C1 segment of cervical spinal cord (tissue), 14 donors: ENCODE data around the gene TLX2.

ENCODE experiments used
- DNase-seq, 14 donors: peaks; one replicate each; lab custom pipeline; 2025; lab: John Stamatoyannopoulos, UW

Gene TLX2

DNA sequence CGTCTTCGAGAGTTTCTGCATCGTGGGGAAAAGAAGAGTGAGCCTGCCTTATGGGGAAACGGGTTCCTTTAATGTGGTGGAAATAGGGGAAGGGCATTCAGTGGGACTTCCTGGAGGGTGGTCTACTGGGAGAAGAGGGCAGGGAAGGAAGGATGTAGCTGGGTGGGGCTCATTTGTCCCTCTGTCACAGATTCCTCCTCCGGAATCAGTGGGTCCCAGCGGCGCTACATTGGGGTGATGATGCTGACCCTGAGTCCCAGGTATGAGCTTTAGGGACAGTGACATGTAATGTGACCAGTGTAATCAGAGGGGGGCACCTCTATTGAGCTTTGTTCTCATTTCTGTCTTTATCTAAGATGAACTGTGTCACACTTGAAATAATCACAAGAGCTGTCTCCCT, 17.4 kb downstream of the TLX2 start:
- DNase-seq: no peak

DNA sequence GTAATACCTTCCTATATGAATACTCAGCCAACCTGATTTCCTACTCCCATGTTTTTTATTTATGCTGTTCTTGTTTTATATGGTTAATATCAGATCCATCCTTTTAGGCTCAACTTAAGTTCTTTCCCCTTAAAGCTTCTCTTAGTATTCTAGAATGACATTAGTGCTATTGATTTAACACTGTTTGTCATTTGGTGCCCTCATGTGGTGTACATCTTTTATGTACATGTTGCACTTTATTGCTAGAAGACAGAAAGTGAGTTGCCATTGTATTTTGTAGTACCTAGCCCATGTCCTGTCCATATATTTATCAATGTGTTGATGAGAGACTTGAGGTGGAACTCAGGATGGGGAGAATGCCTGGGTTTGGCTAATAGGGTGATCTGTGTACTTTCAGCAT, 18.0 kb downstream of the TLX2 start:
- no peak for DNase-seq

DNA sequence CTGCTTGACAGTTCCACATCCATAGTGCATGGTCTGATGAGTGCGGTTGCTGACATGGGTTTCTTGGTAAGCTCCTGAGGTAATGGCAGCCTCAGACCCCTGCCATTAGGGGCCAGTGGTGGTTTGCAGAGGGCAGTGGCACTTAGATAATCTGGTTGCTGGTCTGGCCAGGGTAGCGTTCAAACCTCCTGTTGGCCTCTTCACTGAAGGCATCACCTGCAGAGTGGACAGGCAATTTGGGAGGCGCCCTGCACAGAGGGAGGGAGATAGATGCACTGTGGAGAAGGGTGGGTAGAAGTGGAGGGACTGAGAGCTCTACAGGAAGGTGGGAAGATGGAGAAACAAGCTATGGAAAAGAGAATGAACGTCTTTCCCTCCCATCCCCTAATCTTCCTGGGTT, 19.2 kb downstream of the TLX2 start:
- DNase-seq: no peak

DNA sequence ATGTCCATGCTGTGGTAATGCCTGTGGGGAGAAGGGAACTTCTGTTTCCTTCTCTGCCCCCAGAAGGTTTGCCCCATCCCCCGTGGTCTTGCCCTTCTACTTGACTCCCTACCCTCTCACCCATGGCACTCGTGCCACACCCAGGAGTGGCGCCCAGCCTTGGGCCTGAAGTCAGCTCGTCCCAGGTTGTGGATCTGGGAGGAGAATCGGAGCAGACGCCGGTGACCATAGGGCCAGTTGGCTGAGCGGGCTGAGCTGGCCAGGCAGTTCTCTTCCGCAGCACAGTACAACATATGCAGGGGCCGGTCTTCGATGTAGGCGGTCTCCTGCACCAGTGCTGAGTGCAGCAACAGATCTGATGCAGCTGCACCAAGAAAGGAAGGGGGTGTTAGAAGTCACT, 20.2 kb downstream of the TLX2 start:
- DNase-seq: no peak

DNA sequence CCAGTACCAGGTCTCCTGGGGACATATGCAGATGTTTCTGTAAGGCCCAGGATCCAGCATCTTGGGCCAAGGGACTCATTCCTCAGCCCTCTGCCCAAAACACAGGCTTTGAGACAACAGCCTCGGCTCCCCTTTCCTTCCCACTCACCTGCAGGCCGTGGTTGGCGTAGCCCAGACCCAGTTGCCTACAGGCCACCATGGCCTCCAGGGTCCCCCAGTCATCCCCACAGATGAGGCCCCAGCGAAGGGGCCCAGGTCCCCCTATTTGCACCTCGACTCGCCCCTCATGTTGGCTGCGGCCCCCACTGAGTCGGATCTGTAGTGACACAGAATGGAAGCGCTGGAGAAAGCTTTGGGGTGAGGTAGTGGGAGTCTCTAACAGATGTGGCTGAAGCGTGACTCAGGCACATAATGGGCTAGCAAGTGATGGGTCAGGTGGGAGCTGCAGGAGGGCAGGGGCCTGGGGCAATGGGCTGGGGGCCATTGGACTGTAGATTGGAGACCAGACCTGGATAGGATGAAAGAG, 21.3 kb downstream of the TLX2 start:
- no peak for DNase-seq

DNA sequence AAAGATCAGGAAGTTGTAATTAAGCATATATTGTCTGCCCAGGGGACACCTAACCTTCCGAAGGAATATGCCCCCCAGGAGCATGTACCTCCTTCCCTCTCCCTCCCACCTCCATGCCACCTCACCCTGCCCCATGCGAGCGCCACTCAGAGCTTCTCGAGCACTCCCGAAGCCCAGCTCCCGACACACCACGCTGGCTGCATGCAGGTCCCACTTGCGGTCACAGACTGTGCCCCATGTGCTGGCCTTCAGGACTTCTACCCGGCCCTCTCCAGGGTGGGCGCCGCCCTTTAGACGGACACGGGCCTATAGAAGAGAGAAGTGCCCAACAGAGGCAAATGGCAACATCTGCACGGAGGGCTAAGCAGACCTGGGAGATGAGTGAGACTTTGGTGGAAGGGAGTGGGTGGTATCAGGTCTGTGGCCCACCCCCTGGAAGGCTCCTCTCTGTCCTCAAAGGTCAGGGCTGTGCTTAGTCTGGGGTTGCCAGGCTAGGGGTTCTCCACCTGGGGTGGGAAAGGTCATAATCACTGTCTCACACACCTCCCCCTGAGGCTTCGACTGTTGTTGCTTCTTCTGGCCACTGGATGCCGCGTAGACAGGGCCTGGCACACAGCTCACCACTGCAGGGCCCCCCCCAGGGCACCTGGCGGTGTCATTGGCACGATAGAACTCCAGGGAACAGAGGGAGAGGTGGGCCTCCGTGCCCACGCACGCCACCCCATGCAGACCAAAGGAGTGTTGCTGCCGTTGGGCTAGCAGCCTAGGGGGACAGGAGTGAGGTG, 22.1 kb downstream of the TLX2 start:
- DNase-seq: no peak

DNA sequence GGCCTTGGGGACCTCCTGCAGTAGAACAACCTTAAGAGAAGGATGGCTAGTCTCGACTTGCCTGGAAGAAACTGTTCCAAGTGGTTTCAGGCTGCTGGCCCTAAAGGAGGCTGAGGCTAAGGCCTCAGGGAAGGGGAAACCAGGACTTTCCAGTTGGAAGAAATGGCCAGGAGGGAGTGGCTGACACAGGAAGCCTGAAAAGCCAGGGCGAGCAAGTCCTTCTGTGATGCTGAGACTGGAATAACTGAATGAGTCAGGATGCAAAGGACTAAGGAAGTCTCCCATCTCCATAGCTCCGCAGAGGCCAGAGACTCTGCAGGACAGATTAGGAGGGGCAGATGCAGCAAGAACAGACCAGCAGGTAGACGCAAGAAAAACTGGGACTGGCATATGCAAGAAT, 22.9 kb downstream of the TLX2 start:
- DNase-seq: no peak

DNA sequence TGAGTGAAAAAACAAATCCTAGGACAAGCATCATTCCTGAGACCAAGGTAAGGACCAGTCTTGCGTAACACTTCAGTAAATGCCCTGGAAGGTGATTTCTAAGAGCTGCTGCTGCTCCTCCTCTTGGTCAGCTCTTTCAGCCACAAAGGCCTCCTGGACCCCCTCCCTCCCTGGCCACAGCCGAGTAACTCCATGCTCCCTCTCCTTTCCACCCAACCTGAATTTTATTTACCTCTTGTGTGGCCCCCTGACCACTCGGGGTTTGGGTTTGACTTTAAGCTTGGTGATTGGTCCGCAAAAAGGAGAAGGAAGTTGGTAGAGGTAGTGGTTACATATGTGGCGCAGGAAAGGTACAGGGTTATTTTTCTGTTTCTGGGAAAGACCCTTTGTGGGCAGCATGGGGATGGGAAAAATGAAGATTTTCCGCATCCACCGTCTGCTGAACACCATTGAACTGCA, 24.7 kb downstream of the TLX2 start:
- no peak for DNase-seq

DNA sequence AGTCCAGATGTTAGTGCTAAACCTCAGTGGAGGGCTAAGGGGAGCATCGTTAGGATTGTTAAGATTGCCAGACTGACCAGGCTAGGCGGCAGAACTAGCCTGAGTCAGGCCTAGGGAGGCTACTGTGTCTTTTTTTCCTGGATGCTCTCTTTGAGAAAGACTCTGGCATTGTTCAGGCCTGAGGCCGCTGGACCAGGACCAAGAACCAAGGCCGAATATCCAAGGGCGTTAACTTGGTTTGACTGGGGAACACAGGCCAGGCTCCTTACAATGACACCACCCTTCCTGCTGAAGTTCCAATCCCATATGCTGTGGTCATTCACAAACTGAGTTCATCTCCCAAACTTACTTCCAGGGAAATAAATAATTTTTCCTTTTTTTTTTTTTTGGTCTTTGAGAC, 26.0 kb downstream of the TLX2 start:
- DNase-seq: no peak

DNA sequence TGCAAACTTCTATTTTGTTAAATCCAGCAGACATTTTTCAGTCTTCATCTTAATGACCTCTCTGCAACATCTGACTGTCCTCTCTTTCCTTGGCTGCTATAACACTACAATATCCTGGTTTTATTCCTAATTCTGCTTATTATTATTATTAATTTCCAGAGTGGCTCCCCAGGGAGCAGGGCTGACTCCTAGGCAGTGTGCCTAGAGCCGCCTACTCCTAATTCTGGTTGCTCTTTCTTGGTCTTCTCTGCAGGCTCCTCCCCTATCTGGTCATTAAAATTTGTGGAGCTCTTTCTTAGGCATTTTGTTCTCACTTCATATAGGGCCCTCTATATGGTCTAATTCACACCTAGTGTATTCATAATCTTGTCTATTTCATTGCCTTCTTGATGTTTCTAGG, 28.7 kb downstream of the TLX2 start:
- no peak for DNase-seq

DNA sequence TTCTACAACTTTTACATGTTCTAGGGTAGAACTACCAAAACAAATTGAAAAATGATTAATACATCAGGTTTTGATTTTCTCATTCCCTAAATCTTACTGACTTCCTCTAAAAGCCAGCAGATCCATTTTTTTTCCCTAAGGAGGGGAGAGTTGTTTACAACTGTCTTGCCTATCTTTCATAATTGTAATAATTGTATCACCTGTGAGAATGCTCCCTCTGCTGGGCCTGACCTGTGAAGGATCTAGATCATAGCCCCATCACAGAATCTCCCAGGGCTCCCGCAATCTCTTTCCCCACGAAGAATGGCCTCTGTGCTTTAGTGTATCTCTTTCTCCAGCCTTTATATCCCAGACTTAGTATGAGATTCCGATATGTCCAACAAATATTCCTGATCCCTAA, 30.4 kb downstream of the TLX2 start:
- DNase-seq: no peak

DNA sequence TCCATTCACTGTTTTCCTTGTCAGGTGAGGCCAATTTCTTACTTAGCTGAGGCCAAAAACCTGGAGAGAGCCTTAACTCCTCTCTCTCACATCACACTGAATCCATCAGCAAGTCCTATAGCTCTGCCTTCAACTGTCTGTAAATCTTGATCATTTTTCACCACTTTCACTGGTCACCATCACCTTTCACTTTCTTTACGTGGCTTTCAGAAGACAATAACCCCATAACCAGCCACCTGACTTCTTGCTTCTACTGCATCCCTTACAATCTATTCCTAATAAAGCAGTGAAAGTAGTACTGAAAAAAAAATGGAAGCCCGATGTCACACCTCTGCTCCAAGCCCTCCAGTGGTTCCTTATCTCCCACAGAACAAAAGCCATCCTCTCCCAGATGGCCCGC, 31.8 kb downstream of the TLX2 start:
- no peak for DNase-seq

DNA sequence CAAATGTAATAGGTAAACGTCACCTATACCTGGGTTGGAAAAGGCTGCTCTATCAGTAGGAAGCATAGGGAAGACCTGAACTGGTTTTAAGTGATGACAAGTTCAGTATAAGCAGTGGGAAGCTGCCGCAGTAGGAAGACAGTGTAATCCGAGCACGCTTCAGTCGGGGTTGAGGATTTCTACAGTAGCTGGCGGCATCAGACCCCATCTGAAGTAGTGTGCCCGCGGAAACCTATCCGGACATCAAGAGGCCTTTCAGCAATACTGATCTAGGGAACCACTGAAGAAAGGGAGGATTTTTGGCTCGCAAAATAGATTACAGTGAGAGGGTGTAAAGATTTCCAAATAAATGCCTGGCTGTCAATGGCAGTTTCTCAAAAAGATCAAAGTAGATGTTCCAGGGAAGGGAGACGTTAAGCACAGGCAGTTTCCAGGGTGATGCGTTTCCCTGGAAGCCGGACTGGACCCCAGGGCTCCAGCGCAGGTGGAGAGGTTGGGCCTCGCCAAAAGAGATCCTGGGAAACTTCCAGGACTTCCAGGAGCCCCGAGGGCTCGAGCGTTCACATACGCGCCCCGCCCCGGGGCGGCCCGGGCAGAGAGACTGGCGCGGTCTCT, 34.1 kb downstream of the TLX2 start:
- DNase-seq: no peak

DNA sequence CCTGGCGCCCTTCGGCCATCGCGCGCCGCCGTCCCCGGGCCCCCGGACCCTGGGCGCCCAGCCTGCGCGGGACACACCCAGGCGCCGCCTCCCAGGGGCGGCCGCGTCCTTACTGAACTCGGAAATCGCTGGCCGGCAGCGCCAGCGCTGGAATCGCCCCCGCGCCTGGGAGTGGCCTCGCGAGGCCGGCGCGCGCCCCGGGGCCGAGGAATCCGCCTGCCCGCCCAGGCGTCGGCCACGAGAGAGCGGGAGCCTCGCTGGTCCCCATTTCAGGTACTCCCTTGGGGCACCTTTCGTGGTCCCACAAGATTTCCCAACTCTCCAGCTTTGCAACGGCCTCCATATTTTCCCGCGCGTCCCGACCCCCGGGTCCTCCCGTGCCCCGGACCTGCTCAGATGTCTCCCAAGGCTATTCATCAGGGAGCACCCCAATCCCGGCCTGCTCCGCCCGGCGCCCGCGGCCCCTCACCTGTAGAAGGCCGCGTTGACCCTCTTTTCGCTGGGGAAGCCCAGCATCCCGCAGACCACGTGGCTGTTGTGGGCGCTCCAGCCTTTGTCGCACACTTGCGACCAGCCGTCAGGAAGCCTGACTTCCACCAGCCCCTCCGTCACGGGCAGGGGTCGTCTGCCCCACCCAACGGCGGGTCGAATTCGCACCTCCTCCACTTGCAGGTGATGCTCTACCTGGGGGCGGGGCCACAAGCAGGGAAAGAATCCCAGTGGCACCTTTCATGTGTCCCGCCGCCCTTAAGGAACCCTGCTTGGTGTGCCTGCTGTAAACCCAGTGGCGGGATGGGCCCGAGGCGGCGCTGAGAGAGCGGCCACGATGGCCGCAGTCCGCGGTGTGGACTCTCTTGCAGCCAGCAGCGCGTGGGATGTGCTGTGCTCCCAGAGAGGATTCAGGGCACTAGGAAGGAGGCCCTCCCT, 34.9 kb downstream of the TLX2 start:
- peak in 1 of 14 donors; percentile 22 for DNase-seq

DNA sequence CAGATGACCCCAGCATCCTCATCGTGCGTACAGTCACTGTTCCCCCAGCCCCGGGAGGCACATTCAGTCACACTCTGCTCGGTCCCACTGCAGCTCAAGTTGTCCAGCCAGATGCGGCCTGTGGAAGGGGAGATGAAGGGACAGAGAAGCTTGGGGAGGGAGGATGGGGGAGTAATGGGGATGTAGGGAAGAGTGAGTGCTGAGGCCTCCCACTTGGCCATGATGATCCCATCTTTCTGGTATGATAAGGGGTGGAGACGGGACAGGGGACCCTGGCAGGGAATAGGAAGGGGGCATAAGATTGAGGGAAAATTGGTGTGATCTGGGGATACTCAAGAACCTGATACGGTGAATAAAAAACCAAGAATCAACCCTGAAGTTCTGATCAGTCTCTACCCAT, 36.0 kb downstream of the TLX2 start:
- no peak for DNase-seq

DNA sequence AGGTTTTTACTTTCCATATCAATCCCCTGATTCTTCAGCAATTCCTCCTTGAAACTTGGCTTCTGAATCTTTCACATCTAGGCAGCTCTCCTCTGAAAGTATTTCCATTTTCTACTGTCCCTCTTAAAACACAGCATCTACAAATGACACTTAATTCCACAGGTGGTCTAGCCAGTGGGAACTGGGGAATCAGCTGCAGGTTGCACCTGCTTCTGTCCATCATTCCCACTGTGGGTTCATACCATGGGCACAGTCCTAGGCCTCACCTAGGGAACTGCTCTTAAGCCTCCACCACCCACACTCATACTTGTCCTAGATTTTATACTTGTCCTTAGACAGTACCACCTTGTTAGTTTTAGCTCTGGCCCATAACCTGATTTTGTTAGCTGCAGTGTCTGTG, 37.3 kb downstream of the TLX2 start:
- DNase-seq: no peak

DNA sequence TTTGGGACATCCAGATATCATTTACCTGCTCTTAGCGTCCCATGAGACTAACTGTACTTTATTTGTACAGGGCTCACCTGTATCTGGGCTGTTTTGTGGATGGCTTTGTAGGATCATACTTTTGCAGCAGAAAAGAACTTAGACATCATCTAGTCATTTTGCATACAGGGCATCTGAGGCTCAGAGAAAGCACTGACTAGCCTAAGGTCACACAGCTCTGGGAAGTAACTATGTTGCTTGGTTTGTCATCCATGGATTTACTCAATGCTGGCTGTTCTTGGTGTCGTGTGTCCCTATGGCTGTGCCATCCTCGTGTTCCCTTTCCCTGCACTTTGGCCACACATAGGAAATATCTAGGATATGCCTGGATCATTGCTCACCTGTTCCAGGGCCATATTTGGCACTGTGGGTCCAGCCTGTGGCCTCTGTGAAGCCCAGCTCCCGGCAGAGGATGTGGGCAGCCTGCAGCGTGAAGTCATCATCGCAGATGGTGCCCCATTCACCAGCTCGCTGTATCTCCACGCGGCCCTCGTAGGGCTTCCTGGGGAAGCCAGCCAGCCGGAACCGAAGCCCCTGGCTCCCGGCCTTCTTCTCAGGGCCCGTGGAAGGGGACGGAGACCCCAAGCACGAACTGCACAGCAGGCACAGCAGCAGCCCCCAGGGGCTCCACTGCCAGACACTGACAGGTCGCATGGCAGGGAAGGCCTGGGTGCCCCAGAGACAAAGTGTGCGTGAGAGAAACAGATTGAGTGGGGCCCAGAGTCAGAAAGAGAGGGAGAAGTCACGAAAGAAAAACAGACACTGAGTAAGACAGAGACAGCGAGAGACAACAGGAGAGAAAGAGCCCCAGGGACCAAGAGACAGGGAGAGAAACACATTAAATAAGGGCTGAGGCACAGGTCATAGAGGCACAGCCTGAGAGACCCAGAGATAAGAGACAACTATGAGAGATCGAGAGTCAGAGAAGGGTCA, 38.0 kb downstream of the TLX2 start:
- DNase-seq: no peak

DNA sequence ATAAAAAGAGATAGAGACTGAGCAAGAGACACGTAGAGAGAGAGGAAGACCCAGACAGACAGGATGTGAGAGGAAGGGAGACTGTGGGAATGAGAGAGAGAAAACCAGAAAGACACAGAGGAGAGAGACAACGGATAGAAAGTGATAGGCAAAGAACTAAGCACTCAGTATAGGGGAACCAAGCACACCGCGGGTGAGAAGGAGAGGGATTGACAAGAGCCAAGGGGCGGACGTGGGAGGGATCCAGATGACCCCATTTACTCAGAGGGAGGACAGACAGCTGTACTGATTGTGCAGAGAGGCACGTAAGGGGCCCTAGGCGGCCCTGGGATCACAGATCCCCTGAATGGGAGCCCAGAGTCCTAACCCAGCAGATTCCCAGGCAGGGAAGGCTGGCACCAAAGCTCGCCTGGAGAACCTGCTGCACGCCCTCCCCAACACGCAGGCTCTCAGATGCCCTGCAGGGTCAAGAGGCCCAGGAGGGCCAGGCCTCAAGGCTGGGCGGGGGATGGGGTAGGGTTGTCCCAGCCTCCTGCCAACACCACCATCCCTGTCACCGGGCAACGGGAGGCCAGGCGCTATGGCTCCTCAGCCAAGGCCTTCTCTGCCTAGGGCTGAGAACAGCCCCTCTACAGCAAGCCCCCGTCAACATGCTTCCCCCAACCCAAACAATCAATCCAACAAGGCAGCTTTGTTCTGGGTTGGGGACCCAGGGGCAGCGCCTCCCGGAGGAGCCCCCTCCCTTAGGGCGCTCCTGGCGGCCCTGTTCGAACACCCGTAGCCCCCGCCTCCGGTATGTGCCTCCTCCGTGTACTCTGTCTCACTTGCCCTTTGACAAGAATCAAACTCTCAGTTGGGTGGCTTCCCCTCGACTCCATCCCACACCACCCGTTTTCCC, 38.9 kb downstream of the TLX2 start:
- DNase-seq: peak in 4 of 14 donors; percentile 34 to 45 (median 42)

DNA sequence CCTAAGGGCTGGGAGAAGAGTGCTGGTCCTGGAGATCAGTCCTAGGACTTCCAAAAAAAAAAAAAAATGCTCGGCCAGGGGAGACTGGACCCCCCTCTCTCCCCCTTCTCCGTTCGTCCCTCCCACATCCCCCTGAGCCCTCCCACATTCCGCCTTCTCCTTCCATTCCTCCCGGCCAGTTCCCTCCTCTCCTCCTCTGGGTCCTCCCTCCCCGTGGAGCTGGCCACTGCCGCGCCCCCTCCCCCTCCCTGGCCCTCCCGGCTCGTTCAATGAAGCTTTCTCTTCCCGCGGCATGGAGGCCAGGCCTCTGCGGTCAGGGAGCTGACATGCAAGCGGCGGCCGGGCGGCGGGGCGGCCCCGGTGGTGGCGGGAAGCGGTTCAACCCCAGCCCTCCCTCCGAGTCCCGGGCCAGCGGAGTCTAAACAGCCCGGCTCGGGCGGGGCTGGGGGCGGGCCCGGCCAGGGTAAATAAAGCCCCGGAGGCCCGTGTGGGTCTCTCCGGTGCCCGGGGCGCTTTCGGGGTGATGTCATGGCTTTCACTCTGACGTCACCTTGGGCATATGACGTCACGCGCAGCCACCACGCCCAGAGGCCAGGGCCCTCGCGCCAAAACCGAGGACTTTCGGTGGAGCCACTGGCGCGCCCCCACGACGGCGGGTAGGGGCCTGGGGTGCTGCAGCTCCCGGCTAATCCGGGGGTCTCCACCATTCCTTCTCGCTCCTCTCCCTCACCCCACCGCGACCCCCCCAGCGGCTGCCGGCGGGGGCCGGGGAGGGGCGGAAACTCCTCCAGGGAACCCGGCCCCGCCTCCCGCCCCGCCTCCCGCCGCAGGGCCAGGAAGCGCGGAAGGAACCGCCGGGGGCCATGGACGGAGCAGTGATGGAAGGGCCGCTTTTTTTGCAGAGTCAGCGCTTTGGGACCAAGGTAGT, 39.9 kb downstream of the TLX2 start, which contains the start of the genes DOK1 and LOXL3:
Gene DOK1, plus strand, starts transcription at position 829 of the 928 bp plus-strand sequence. Its CDS starts 35 bp downstream, at position 864.
Gene LOXL3, minus strand, starts transcription at position 51 of the 928 bp plus-strand sequence. CDS start 1,308 bp downstream, outside the sequence.
- DNase-seq: peak in 11 of 14 donors; percentile 44 to 79 (median 69)
